ENCODE results near the gene HSPA12A. TPM values are rescaled to one million over a fixed set of nuclear protein-coding genes. Genes with fewer than 3 reads are reported as not detected.

Gene HSPA12A
- total RNA-seq, 3 donors from 2014 or later: 0.15 to 0.45 (median 0.16) TPM

GRCh38 chr10:116689744-116690143, 52.6 kb downstream of the HSPA12A start:
- Mint-ChIP-seq H3K4me1 (ENCODE audit: low read depth) (no peaks in the 10 kb centered on the region), H3K27me3 (ENCODE audit: low read depth) (peaks cover 14% of the 10 kb centered on the region), H3K9me3 (no peaks in the 10 kb centered on the region), H3K4me3 (no peak overlapping the region), H3K36me3 (ENCODE audit: insufficient read depth) (no peaks in the 10 kb centered on the region)
- ATAC-seq (no peak), DNase-seq (no peak)

GRCh38 chr10:116688741-116689495, 53.4 kb downstream of the HSPA12A start:
- DNase-seq (no peak), ATAC-seq (no peak)
- Mint-ChIP-seq H3K36me3 (ENCODE audit: insufficient read depth) (no peaks in the 10 kb centered on the region), H3K4me1 (ENCODE audit: low read depth) (no peaks in the 10 kb centered on the region), H3K4me3 (no peak overlapping the region), H3K27me3 (ENCODE audit: low read depth) (peaks cover 11% of the 10 kb centered on the region), H3K9me3 (no peaks in the 10 kb centered on the region)

DNA sequence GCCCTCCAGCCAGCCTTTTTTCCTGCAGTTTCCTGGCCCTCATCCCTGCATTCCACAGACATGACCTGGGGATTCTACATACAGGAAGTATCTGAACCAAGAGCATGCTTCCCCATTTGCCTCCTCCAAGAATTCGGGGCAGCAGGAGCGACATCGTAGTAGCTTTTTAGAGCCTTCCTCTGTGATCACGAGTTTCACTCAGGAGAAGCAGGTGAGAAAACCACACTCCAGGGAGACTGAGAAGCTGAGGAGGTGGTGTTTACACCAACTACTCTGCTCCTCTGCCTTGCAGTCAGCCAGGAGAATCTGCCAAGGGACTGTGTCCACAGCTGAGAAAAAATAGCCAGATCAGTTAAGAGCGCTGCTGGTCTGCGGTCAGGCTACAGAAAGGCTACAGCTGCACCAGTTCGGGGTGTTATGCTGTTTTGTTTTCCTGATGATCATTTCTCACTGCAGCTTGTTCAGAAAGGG, 54.1 kb downstream of the HSPA12A start:
- ATAC-seq (no peak), DNase-seq (no peak)
- Mint-ChIP-seq H3K4me3 (no peak overlapping the region), H3K9me3 (no peaks in the 10 kb centered on the region), H3K36me3 (ENCODE audit: insufficient read depth) (no peaks in the 10 kb centered on the region), H3K27me3 (ENCODE audit: low read depth) (peaks cover 11% of the 10 kb centered on the region), H3K4me1 (ENCODE audit: low read depth) (no peaks in the 10 kb centered on the region)

DNA sequence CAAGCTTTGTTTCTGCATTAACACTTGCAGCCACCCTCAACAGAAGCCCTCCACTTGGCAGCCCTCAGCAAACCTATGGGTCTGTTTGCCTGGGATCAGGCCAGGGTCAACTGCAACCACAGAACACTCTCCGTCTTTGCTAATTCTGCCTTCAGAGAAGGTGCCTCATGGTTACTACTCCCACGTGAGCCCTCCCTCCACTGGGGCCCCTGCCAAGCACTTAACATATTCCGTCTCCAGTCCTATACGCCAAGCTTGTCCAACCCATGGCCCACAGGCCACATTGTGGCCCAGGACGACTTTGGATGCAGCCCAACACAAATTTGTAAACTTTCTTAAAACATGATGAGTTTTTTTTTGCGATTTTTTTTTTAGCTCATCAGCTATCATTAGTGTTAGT, 54.7 kb downstream of the HSPA12A start:
- DNase-seq: no peak
- H3K4me1 Mint-ChIP-seq (ENCODE audit: low read depth): no peaks in the 10 kb centered on the region
- H3K27me3 Mint-ChIP-seq (ENCODE audit: low read depth): peaks cover 11% of the 10 kb centered on the region
- no peaks in the 10 kb centered on the region for H3K36me3 Mint-ChIP-seq (ENCODE audit: insufficient read depth)
- no peak for ATAC-seq
- H3K4me3 Mint-ChIP-seq: no peak overlapping the region
- H3K9me3 Mint-ChIP-seq: no peaks in the 10 kb centered on the region

- no peaks in the 10 kb centered on the region for H3K4me1 Mint-ChIP-seq (ENCODE audit: low read depth)
- no peaks in the 10 kb centered on the region for H3K36me3 Mint-ChIP-seq (ENCODE audit: insufficient read depth)
- peaks cover 12% of the 10 kb centered on the region for H3K27me3 Mint-ChIP-seq (ENCODE audit: low read depth)
- no peaks in the 10 kb centered on the region for H3K9me3 Mint-ChIP-seq
- no peak for ATAC-seq
- no peak for DNase-seq
- H3K4me3 Mint-ChIP-seq: no peak overlapping the region
These were observed 55.7 kb downstream of the HSPA12A start for GRCh38 chr10:116686632-116687031.

- Mint-ChIP-seq H3K27me3 (ENCODE audit: low read depth) (peaks cover 10% of the 10 kb centered on the region), H3K36me3 (ENCODE audit: insufficient read depth) (no peaks in the 10 kb centered on the region), H3K4me1 (ENCODE audit: low read depth) (no peaks in the 10 kb centered on the region), H3K4me3 (no peak overlapping the region), H3K9me3 (no peaks in the 10 kb centered on the region)
- ATAC-seq (no peak), DNase-seq (no peak)
These were observed 56.6 kb downstream of the HSPA12A start for GRCh38 chr10:116685807-116686206.

DNA sequence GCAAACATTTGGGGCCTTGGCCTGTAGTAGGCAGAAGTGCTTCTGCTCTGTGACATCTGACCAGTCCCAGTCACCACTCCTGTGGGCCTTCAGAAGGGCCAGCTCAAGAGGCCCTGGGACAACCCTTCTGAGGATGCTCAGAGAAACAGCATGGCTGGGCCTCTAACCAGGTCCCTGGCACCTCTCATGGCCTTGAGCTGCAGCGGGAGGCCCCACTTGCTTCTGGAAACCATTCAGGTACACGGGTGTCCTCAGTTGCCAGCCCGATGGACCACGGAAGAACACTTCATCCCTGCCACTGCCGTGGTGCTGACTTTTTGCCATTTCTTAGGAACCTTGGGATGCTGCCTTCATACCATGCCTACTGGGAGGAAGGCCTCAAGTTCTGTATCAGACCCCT, 57.6 kb downstream of the HSPA12A start:
- ATAC-seq: no peak
- no peaks in the 10 kb centered on the region for H3K36me3 Mint-ChIP-seq (ENCODE audit: insufficient read depth)

GRCh38 chr10:116683821-116684220, 58.5 kb downstream of the HSPA12A start:
- Mint-ChIP-seq H3K36me3 (ENCODE audit: insufficient read depth) (no peaks in the 10 kb centered on the region), H3K4me1 (ENCODE audit: low read depth) (no peaks in the 10 kb centered on the region), H3K9me3 (no peaks in the 10 kb centered on the region), H3K27me3 (ENCODE audit: low read depth) (peaks cover 10% of the 10 kb centered on the region), H3K4me3 (no peak overlapping the region)
- ATAC-seq (no peak), DNase-seq (no peak)

More for the DNA sequence above, 57.6 kb downstream of the HSPA12A start:
- no peaks in the 10 kb centered on the region for H3K9me3 Mint-ChIP-seq
- H3K4me1 Mint-ChIP-seq (ENCODE audit: low read depth): no peaks in the 10 kb centered on the region
- no peak overlapping the region for H3K4me3 Mint-ChIP-seq
- peaks cover 10% of the 10 kb centered on the region for H3K27me3 Mint-ChIP-seq (ENCODE audit: low read depth)
- no peak for DNase-seq

GRCh38 chr10:116683166-116683565, 59.2 kb downstream of the HSPA12A start:
- no peak for DNase-seq
- Mint-ChIP-seq H3K36me3 (ENCODE audit: insufficient read depth) (no peaks in the 10 kb centered on the region), H3K27me3 (ENCODE audit: low read depth) (peaks cover 8% of the 10 kb centered on the region), H3K4me1 (ENCODE audit: low read depth) (no peaks in the 10 kb centered on the region), H3K9me3 (no peaks in the 10 kb centered on the region), H3K4me3 (no peak overlapping the region)
- no peak for ATAC-seq

DNA sequence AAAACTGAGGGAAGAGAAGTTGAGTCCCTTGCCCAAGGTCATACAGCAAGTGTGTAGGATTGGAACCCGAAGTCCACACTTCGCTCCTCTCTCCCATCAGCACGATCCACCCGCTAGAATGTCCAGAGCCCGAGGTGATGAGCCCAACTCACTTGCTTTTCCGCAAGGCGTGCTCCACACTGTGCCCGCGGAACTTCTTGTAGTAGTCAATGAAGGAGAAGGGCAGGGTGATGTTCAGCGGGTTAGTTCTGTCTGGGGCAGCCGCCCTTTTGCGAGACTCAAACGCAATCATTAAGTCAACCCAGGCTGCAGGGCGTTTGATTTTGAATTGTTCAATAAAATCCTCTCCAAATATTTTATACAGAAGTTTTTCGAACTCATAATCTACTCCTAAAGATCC, 63.0 kb downstream of the HSPA12A start:
- no peaks in the 10 kb centered on the region for H3K36me3 Mint-ChIP-seq (ENCODE audit: insufficient read depth)
- H3K9me3 Mint-ChIP-seq: no peaks in the 10 kb centered on the region
- no peak overlapping the region for H3K4me3 Mint-ChIP-seq
- DNase-seq (no peak), ATAC-seq (no peak)
- H3K4me1 Mint-ChIP-seq (ENCODE audit: low read depth): no peaks in the 10 kb centered on the region
- H3K27me3 Mint-ChIP-seq (ENCODE audit: low read depth): peaks cover 1% of the 10 kb centered on the region

DNA sequence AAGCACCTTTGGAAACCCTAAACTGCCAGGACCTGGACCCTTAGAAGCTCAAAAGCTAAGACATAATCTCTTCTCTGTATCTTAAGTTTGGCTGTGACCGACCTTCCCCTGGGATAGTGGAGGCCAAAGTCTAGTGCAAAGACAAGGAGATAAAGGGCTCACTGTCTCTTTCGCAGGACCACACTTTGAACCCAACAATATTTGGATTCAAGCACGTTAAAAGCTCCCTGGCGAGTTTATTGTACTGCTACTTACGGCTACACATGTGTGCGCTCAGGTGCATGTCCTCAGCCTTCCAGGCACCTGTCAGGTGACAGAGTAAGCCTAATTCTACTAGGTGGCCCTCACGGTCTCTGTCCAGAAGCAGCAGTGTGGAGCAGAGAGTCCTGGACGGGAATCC, 65.7 kb downstream of the HSPA12A start:
- Mint-ChIP-seq H3K27me3 (ENCODE audit: low read depth) (no peaks in the 10 kb centered on the region), H3K4me3 (no peak overlapping the region), H3K4me1 (ENCODE audit: low read depth) (no peaks in the 10 kb centered on the region), H3K9me3 (no peaks in the 10 kb centered on the region), H3K36me3 (ENCODE audit: insufficient read depth) (no peaks in the 10 kb centered on the region)
- ATAC-seq: no peak
- no peak for DNase-seq

- H3K9me3 Mint-ChIP-seq: no peaks in the 10 kb centered on the region
- no peak overlapping the region for H3K4me3 Mint-ChIP-seq
- no peak for DNase-seq
- H3K36me3 Mint-ChIP-seq (ENCODE audit: insufficient read depth): no peaks in the 10 kb centered on the region
- H3K27me3 Mint-ChIP-seq (ENCODE audit: low read depth): no peaks in the 10 kb centered on the region
- ATAC-seq: no peak
- no peaks in the 10 kb centered on the region for H3K4me1 Mint-ChIP-seq (ENCODE audit: low read depth)
These were observed 66.2 kb downstream of the HSPA12A start for GRCh38 chr10:116676118-116676517.

GRCh38 chr10:116674901-116675423, 67.4 kb downstream of the HSPA12A start:
- no peak overlapping the region for H3K4me3 Mint-ChIP-seq
- peaks cover 8% of the 10 kb centered on the region for H3K27me3 Mint-ChIP-seq (ENCODE audit: low read depth)
- H3K4me1 Mint-ChIP-seq (ENCODE audit: low read depth): no peaks in the 10 kb centered on the region
- ATAC-seq (no peak), DNase-seq (no peak)
- no peaks in the 10 kb centered on the region for H3K9me3 Mint-ChIP-seq
- no peaks in the 10 kb centered on the region for H3K36me3 Mint-ChIP-seq (ENCODE audit: insufficient read depth)

GRCh38 chr10:116673866-116674265, 68.5 kb downstream of the HSPA12A start:
- Mint-ChIP-seq H3K4me3 (no peak overlapping the region), H3K9me3 (no peaks in the 10 kb centered on the region), H3K4me1 (ENCODE audit: low read depth) (no peaks in the 10 kb centered on the region), H3K36me3 (ENCODE audit: insufficient read depth) (no peaks in the 10 kb centered on the region), H3K27me3 (ENCODE audit: low read depth) (peaks cover 8% of the 10 kb centered on the region)
- DNase-seq (no peak), ATAC-seq (no peak)

DNA sequence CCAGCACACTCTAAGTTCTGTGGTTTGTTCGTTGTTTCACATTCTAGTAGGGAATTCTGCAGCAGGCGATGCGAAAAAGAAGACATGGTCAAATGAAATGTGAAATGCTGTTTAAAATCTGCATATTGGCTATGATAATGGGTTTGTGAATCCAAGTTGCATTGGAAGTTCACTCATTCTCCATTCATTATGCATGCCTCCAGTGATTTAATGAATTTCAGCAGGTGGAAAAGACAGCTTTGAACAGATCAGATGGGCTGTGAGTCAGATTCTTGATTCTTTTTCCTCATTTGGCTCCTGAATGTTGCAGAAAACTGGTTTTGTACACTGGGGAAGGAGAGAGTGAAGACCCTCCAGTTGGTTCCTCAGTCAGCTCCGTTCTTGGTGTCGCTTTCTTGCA, 69.5 kb downstream of the HSPA12A start:
- Mint-ChIP-seq H3K4me1 (ENCODE audit: low read depth) (no peaks in the 10 kb centered on the region), H3K27me3 (ENCODE audit: low read depth) (peaks cover 8% of the 10 kb centered on the region), H3K36me3 (ENCODE audit: insufficient read depth) (no peaks in the 10 kb centered on the region), H3K4me3 (no peak overlapping the region), H3K9me3 (no peaks in the 10 kb centered on the region)
- DNase-seq (no peak), ATAC-seq (no peak)
